Keratinocyte (primary cell): ENCODE measurements around the gene GATA1. TPM values are rescaled to one million over a fixed set of nuclear protein-coding genes. Genes with fewer than 3 reads are reported as not detected.

Source experiments
- DNase-seq: peaks from one replicate; pipeline ENCODE4 v3.0.0-alpha.2; 2011; ENCODE audit warnings: low read depth, missing footprints, low spot score
- FAIRE-seq: peaks from 2 replicates; lab custom pipeline; 2011; peaks lifted over from hg19 to GRCh38; lab: Jason Lieb, UNC
- H2AFZ ChIP-seq: 2 replicates; pipeline ENCODE4 v1.6.0; 2012; ENCODE audit warnings: low read length, control low read depth, inconsistent platforms; ENCODE audit not compliant: control insufficient read depth
- H3K27ac ChIP-seq: 2 replicates; pipeline ENCODE4 v1.5.1; 2011; ENCODE audit warnings: low read length; ENCODE audit not compliant: control insufficient read depth, insufficient read depth
- H3K27me3 ChIP-seq: 3 replicates; pipeline ENCODE4 v1.6.0; 2011; ENCODE audit warnings: low read length; ENCODE audit not compliant: control insufficient read depth, insufficient read depth; ENCODE audit errors: extremely low read depth
- H3K36me3 ChIP-seq, 2 experiments: 2 replicates in 1 of 2; 3 replicates in 1 of 2; pipeline ENCODE4 v1.5.1; 2011; ENCODE audit warnings: low read length in 2 of 2, mild to moderate bottlenecking in 1 of 2; ENCODE audit not compliant: control insufficient read depth in 2 of 2, insufficient read depth in 2 of 2; ENCODE audit errors: extremely low read depth in 1 of 2
- H3K4me1 ChIP-seq: 3 replicates; pipeline ENCODE4 v1.5.1; 2011; ENCODE audit warnings: low read length; ENCODE audit not compliant: control insufficient read depth, insufficient read depth; ENCODE audit errors: extremely low read depth
- H3K4me2 ChIP-seq: 3 replicates; pipeline ENCODE4 v1.6.0; 2011; ENCODE audit warnings: low read depth, low read length; ENCODE audit not compliant: control insufficient read depth, insufficient read depth; ENCODE audit errors: extremely low read depth
- H3K4me3 ChIP-seq, 3 experiments: fragments of 200-600 bp in 1 of 3; sonication (generic) in 1 of 3; 2 replicates in 2 of 3; 3 replicates in 1 of 3; pipeline ENCODE4 v1.5.1; 2011 to 2016; ENCODE audit warnings: low read length in 3 of 3, mild to moderate bottlenecking in 3 of 3, control low read depth in 2 of 3, inconsistent platforms in 1 of 3, low read depth in 1 of 3, mixed read lengths in 1 of 3, mixed run types in 1 of 3, moderate library complexity in 1 of 3; ENCODE audit not compliant: control insufficient read depth in 2 of 3, insufficient read depth in 2 of 3; ENCODE audit errors: extremely low read depth in 1 of 3
- H3K79me2 ChIP-seq: 2 replicates; pipeline ENCODE4 v1.6.0; 2012; ENCODE audit warnings: low read length; ENCODE audit not compliant: control insufficient read depth, insufficient read depth
- H3K9ac ChIP-seq: 3 replicates; pipeline ENCODE4 v1.6.0; 2011; ENCODE audit warnings: low read length; ENCODE audit not compliant: control insufficient read depth, insufficient read depth; ENCODE audit errors: extremely low read depth
- H3K9me1 ChIP-seq: 3 replicates; pipeline ENCODE4 v1.6.0; 2011; ENCODE audit warnings: low read length; ENCODE audit not compliant: control insufficient read depth, insufficient read depth; ENCODE audit errors: extremely low read depth
- H3K9me3 ChIP-seq: 2 replicates; pipeline ENCODE4 v1.5.1; 2012; ENCODE audit warnings: low read depth, low read length; ENCODE audit not compliant: control insufficient read depth
- H4K20me1 ChIP-seq: 3 replicates; pipeline ENCODE4 v1.6.0; 2011; ENCODE audit warnings: low read length; ENCODE audit not compliant: control insufficient read depth, insufficient read depth; ENCODE audit errors: extremely low read depth
- CTCF ChIP-seq, 3 experiments: IDR thresholded peaks in 1 of 3; conservative IDR thresholded peaks in 1 of 3; optimal IDR thresholded peaks in 1 of 3; 2 replicates in 2 of 3; 3 replicates in 1 of 3; pipeline versions ENCODE3 to v1.5.1; 2011; ENCODE audit warnings: low read length in 3 of 3, mild to moderate bottlenecking in 3 of 3, moderate library complexity in 2 of 3, control low read depth in 1 of 3, inconsistent platforms in 1 of 3; ENCODE audit not compliant: insufficient read depth in 2 of 3; ENCODE audit errors: extremely low read depth in 1 of 3
- EZH2 ChIP-seq: IDR thresholded peaks from one replicate; pipeline ENCODE4 v1.6.1; 2012; ENCODE audit warnings: inconsistent platforms, mild to moderate bottlenecking, low read length, moderate library complexity
- dilution Hi-C: fragments of 300-500 bp; cut with MboI; formaldehyde crosslinking; loops from one replicate; pipeline ENCODE4 v1.7.0; 2020; ENCODE audit warnings: low sequenced_read_pairs; ENCODE audit not compliant: extremely low pct_ligation_motif_present
- polyA plus RNA-seq, 5 experiments: library from polyadenylated mRNA; depleted of rRNA in 3 of 5; stranded (reverse) in 3 of 5; stranded (forward) in 1 of 5; unstranded in 1 of 5; fragments of >200 nt; gene quantifications; 1 replicate in 1 of 5; 2 replicates in 3 of 5; 3 replicates in 1 of 5; pipeline versions ENCODE4 v1.2.1 to v1.2.3, GENCODE V29; 2011 to 2012; ENCODE audit warnings: missing spikeins in 2 of 5, low read depth in 1 of 5, low replicate concordance in 1 of 5

GATA1 gene
- polyA plus RNA-seq, 1 donor (not counting 4 experiments of a cell fraction or from before 2014, with no cell fraction given), result not detected

DNA sequence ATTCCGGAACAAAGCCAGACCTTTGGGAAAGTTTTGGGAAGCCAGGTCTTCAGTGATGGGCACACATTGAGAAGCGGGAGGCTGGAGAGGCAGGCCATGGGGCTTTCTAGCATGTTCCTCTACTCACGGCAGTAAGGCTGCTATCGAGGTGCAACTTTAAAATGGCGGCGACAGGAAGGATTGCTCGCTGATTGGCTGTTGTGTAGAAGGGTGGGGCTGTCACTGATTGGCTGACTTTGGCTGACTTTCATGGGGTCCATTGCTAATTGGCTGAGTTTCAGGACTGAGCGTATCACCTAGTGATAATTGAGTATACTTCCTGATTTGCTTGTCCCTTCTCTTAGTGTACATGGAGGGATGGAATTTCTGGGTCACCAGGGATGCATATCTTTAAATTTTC is 44.6 kb upstream of the GATA1 start:
- no peak overlapping the region for H3K9ac ChIP-seq
- no peak overlapping the region for H3K27ac ChIP-seq
- dilution Hi-C loops, result no loop called here
- no peak overlapping the region for H3K4me3 ChIP-seq
- H3K9me1 ChIP-seq, result no peaks in the 10 kb centered on the region
- no peak for FAIRE-seq
- H3K36me3 ChIP-seq, result no peaks in the 10 kb centered on the region
- H3K9me3 ChIP-seq, result no peaks in the 10 kb centered on the region
- H3K4me1 ChIP-seq, result no peaks in the 10 kb centered on the region
- no peaks in the 10 kb centered on the region for H3K79me2 ChIP-seq
- no peak overlapping the region for H2AFZ ChIP-seq
- H3K4me2 ChIP-seq, result no peak overlapping the region
- H3K27me3 ChIP-seq, result no peaks in the 10 kb centered on the region
- TF ChIP-seq EZH2, result no peak
- TF ChIP-seq CTCF (optimal IDR thresholded peaks at IDR 0.05 in 1 of 3, IDR thresholded peaks at IDR 0.05 in 1 of 3, conservative IDR thresholded peaks at IDR 0.05 in 1 of 3; ENCODE audit: extremely low read depth in 1 of 3, insufficient read depth in 2 of 3, low read length in 3 of 3), result no peak
- DNase-seq, result no peak
- H4K20me1 ChIP-seq, result no peaks in the 10 kb centered on the region

DNA sequence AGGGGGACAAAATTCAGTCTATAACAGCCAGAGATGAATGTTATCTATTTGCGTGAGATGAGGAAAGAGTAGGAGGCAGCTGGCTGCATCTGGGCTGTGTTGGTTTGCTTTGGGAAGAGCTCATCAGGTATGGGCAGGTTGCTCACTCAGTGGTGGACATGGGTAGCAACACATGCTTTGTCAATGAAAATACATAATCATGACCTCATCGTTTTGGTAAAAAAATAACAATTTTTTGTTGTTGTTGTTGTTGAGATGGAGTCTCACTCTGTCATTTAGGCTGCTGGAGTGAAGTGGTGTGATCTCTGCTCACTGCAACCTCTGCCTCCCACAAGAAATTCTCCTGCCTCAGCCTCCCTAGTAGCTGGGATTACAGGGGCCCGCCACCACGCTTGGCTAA is 41.2 kb upstream of the GATA1 start:
- H3K9me1 ChIP-seq, result no peaks in the 10 kb centered on the region
- H4K20me1 ChIP-seq, result no peaks in the 10 kb centered on the region
- no peaks in the 10 kb centered on the region for H3K27me3 ChIP-seq
- H3K79me2 ChIP-seq, result no peaks in the 10 kb centered on the region
- TF ChIP-seq CTCF (optimal IDR thresholded peaks at IDR 0.05 in 1 of 3, IDR thresholded peaks at IDR 0.05 in 1 of 3, conservative IDR thresholded peaks at IDR 0.05 in 1 of 3; ENCODE audit: extremely low read depth in 1 of 3, insufficient read depth in 2 of 3, low read length in 3 of 3), result no peak
- DNase-seq (no peak), FAIRE-seq (no peak)
- no peak overlapping the region for H2AFZ ChIP-seq
- H3K36me3 ChIP-seq, result no peaks in the 10 kb centered on the region
- H3K4me1 ChIP-seq, result no peaks in the 10 kb centered on the region
- no peak overlapping the region for H3K27ac ChIP-seq
- no peak overlapping the region for H3K9ac ChIP-seq
- dilution Hi-C loops, result no loop called here
- H3K4me2 ChIP-seq, result no peak overlapping the region
- no peak overlapping the region for H3K4me3 ChIP-seq
- H3K9me3 ChIP-seq, result no peaks in the 10 kb centered on the region
